Spleen (tissue), 11 donors: Measurements from ENCODE around the gene ZEB2. TPM values are rescaled to one million over a fixed set of nuclear protein-coding genes. Genes with fewer than 3 reads are reported as not detected.

Experiments used
- DNase-seq: peaks from one replicate; pipeline ENCODE4 v3.0.0-alpha.2; 2020
- H3K27ac ChIP-seq, 8 donors: fragments of 200-600 bp; sonication (generic) in 7 of 8; 1 replicate in 4 of 8; 2 replicates in 4 of 8; pipeline versions ENCODE4 v1.5.0 to v1.8.0; 2016 to 2021; ENCODE audit warnings: inconsistent platforms in 4 of 8, mild to moderate bottlenecking in 4 of 8, moderate library complexity in 1 of 8
- H3K27me3 ChIP-seq, 7 donors: fragments of 200-600 bp; sonication (generic) in 6 of 7; replicated peaks in 1 of 7; 1 replicate in 4 of 7; 2 replicates in 3 of 7; pipeline versions ENCODE4 v1.5.0 to v1.8.0; 2016 to 2021; ENCODE audit warnings: inconsistent platforms in 3 of 7, mild to moderate bottlenecking in 1 of 7
- H3K36me3 ChIP-seq, 6 donors: fragments of 200-600 bp; sonication (generic) in 5 of 6; 1 replicate in 4 of 6; 2 replicates in 2 of 6; pipeline versions ENCODE4 v1.5.0 to v1.8.0; 2016 to 2021; ENCODE audit warnings: inconsistent platforms in 2 of 6
- H3K4me1 ChIP-seq, 6 donors: fragments of 200-600 bp; sonication (generic) in 5 of 6; 1 replicate in 3 of 6; 2 replicates in 3 of 6; pipeline versions ENCODE4 v1.5.0 to v1.8.0; 2016 to 2021; ENCODE audit warnings: inconsistent platforms in 3 of 6
- H3K4me3 ChIP-seq, 8 donors: fragments of 200-600 bp; sonication (generic) in 7 of 8; 1 replicate in 4 of 8; 2 replicates in 4 of 8; pipeline versions ENCODE4 v1.5.0 to v1.8.0; 2016 to 2021; ENCODE audit warnings: inconsistent platforms in 4 of 8, mild to moderate bottlenecking in 4 of 8, moderate library complexity in 2 of 8
- H3K9me3 ChIP-seq, 8 donors: fragments of 200-600 bp; sonication (generic) in 7 of 8; 1 replicate in 4 of 8; 2 replicates in 4 of 8; pipeline versions ENCODE4 v1.5.0 to v1.8.0; 2016 to 2021; ENCODE audit warnings: inconsistent platforms in 4 of 8
- CTCF ChIP-seq, 11 experiments: fragments of 200-600 bp in 7 of 11; fragments of 450-650 bp in 4 of 11; sonication (generic) in 4 of 11; IDR thresholded peaks in 8 of 11; conservative IDR thresholded peaks in 3 of 11; 1 replicate in 7 of 11; 2 replicates in 4 of 11; pipeline versions ENCODE4 v1.4.0 to v1.8.0; 2016 to 2021; ENCODE audit warnings: antibody characterized with exemption in 11 of 11, inconsistent platforms in 4 of 11, mild to moderate bottlenecking in 1 of 11
- POLR2A ChIP-seq, 3 donors: fragments of 450-650 bp; IDR thresholded peaks; one replicate each; pipeline ENCODE4 v1.5.1; 2017; ENCODE audit warnings: antibody characterized with exemption in 3 of 3, mild to moderate bottlenecking in 1 of 3
- POLR2AphosphoS5 ChIP-seq, 3 donors: sonication (generic); formaldehyde crosslinking; IDR thresholded peaks; one replicate each; pipeline ENCODE4 v1.5.1; 2017; ENCODE audit warnings: antibody characterized with exemption in 3 of 3
- WGBS, 5 donors: extraction: QIAGEN DNeasy Blood & Tissue Kit in 3 of 5; methylation state at CpG; one replicate each; pipeline versions ENCODE4 v1.1.5 to v1.1.7; 2013 to 2018; 5-methylcytosine and 5-hydroxymethylcytosine counted together
- intact Hi-C: fragments of 100-400 bp; cut with DNase I; formaldehyde crosslinking; loops from one replicate; pipeline ENCODE4 v1.15.0; 2023; ENCODE audit warnings: low total_unique reads
- polyA plus RNA-seq, 3 donors: library from polyadenylated mRNA; stranded (reverse); fragments of 200-250 nt; gene quantifications; one replicate each; pipeline ENCODE4 v1.2.1, GENCODE V29; 2013
- total RNA-seq, 7 donors: library from RNA; depleted of rRNA in 3 of 7; stranded (reverse); fragments of >200 nt in 3 of 7; fragmentation: NEBNext Ultra II Directional in 4 of 7; extraction: Animal tissue kit (Norgen Biotek cat#: 25700) in 4 of 7; gene quantifications; one replicate each; pipeline versions ENCODE4 v1.1.0 to v1.2.1, GENCODE V29; 2016 to 2021
- donor health status: healthy with polysubstance abuse.
- donor health status: DM: no; HTN: no; CAD: no; lungs with moderate emphysema.
- donor health status: DM: no; HTN: no; CAD: no.
- donor health status: Bipolar disorder and iron deficiency.
- donor health status: healthy.
- donor health status: DM: no; HTN: no; CAD: no.
- donor health status: DM: yes; HTN: yes; CAD: no.

Gene ZEB2
- total and polyA plus RNA-seq, 10 donors, result 25.5 to 362 (median 240) TPM

- TF ChIP-seq CTCF (IDR thresholded peaks at IDR 0.05 in 8 of 11, conservative IDR thresholded peaks at IDR 0.05 in 3 of 11), result no peak
- TF ChIP-seq POLR2A (IDR thresholded peaks at IDR 0.05), result no peak
- no peak for TF ChIP-seq POLR2AphosphoS5 (IDR thresholded peaks at IDR 0.05)
- no peak for DNase-seq
- no peak overlapping the region for H3K4me3 ChIP-seq
- H3K27me3 ChIP-seq, result no peaks in the 10 kb centered on the region
- intact Hi-C loops, result no loop called here
- H3K36me3 ChIP-seq, result peaks cover 0 to 78% (median 10%) of the 10 kb centered on the region in 6 donors
- H3K4me1 ChIP-seq, result peaks cover 6 to 45% (median 27%) of the 10 kb centered on the region in 6 donors
- peak overlapping the region in 6 of 8 donors; percentile 57 to 86 (median 80) for H3K27ac ChIP-seq
- 79 to 91% (median 81%) methylated on average over 4 of the region's 4 CpGs for WGBS, 5 donors
- no peaks in the 10 kb centered on the region for H3K9me3 ChIP-seq
Measured at GRCh38 chr2:144415386-144415785, 104.5 kb downstream of the ZEB2 start.

GRCh38 chr2:144414324-144414845 lies 105.5 kb downstream of the ZEB2 start:
- peak overlapping the region in 7 of 8 donors; percentile 49 to 86 (median 77) for H3K27ac ChIP-seq
- H3K4me3 ChIP-seq, result no peak overlapping the region
- no peaks in the 10 kb centered on the region for H3K27me3 ChIP-seq
- TF ChIP-seq POLR2AphosphoS5 (IDR thresholded peaks at IDR 0.05) (peak; percentile 35 to 61 (median 55)), CTCF (IDR thresholded peaks at IDR 0.05 in 8 of 11, conservative IDR thresholded peaks at IDR 0.05 in 3 of 11) (no peak)
- H3K36me3 ChIP-seq, result peaks cover 0 to 79% (median 12%) of the 10 kb centered on the region in 6 donors
- WGBS, 5 donors, result 45 to 76% (median 50%) methylated on average over 5 of the region's 5 CpGs
- peaks cover 6 to 45% (median 27%) of the 10 kb centered on the region in 6 donors for H3K4me1 ChIP-seq
- H3K9me3 ChIP-seq, result no peaks in the 10 kb centered on the region
- intact Hi-C loops, result no loop called here
- DNase-seq, result peak; percentile 80

- H3K27ac ChIP-seq, result peak overlapping the region in 6 of 8 donors; percentile 1 to 86 (median 80)
- H3K4me1 ChIP-seq, result peaks cover 6 to 49% (median 27%) of the 10 kb centered on the region in 6 donors
- H3K27me3 ChIP-seq, result no peaks in the 10 kb centered on the region
- H3K9me3 ChIP-seq, result no peaks in the 10 kb centered on the region
- H3K36me3 ChIP-seq, result peaks cover 0 to 80% (median 23%) of the 10 kb centered on the region in 6 donors
- TF ChIP-seq POLR2AphosphoS5 (IDR thresholded peaks at IDR 0.05) (peak in 1 of 3 donors; percentile 40), POLR2A (IDR thresholded peaks at IDR 0.05) (no peak)
- WGBS, 5 donors, result 68 to 84% (median 70%) methylated on average over 2 of the region's 2 CpGs
- no peak for DNase-seq
- no peak overlapping the region for H3K4me3 ChIP-seq
- intact Hi-C loops, result no loop called here
Measured at GRCh38 chr2:144412709-144413108, 107.2 kb downstream of the ZEB2 start.

- 92 to 97% (median 93%) methylated on average over 7 of the region's 7 CpGs for WGBS, 5 donors
- TF ChIP-seq POLR2A (IDR thresholded peaks at IDR 0.05) (no peak), CTCF (IDR thresholded peaks at IDR 0.05 in 8 of 11, conservative IDR thresholded peaks at IDR 0.05 in 3 of 11) (no peak), POLR2AphosphoS5 (IDR thresholded peaks at IDR 0.05) (no peak)
- Histone ChIP-seq H3K27me3 (no peaks in the 10 kb centered on the region), H3K4me3 (no peak overlapping the region), H3K36me3 (peaks cover 0 to 80% (median 18%) of the 10 kb centered on the region in 6 donors), H3K27ac (peak overlapping the region in 3 of 8 donors; percentile 3 to 84 (median 14)), H3K9me3 (no peaks in the 10 kb centered on the region), H3K4me1 (peaks cover 6 to 62% (median 33%) of the 10 kb centered on the region in 6 donors)
- no peak for DNase-seq
- intact Hi-C loops, result no loop called here
Measured at GRCh38 chr2:144411473-144411872, 108.4 kb downstream of the ZEB2 start.
